HepG2 (cell line): Measurements from ENCODE around the gene MTF2. TPM values are rescaled to one million over a fixed set of nuclear protein-coding genes. Genes with fewer than 3 reads are reported as not detected.

ENCODE experiments used
- HNRNPK ChIP-seq: fragments of 200-400 bp; formaldehyde crosslinking; IDR thresholded peaks from 2 replicates; pipeline ENCODE4 v1.6.1; 2018; ENCODE audit warnings: low read length, low read depth, moderate library complexity, mild to moderate bottlenecking; ENCODE audit not compliant: poor library complexity, severe bottlenecking
- NCOR1 ChIP-seq: fragments of 200-600 bp; sonication (generic); IDR thresholded peaks from 2 replicates; pipeline ENCODE4 v1.7.0; 2017; ENCODE audit warnings: antibody characterized with exemption, low read length, borderline replicate concordance
- NR2F6 ChIP-seq, 2 experiments: IDR thresholded peaks; 2 replicates each; pipeline ENCODE4 v1.6.1; 2016; ENCODE audit warnings: antibody characterized with exemption in 1 of 2, mild to moderate bottlenecking in 1 of 2
- POLR2AphosphoS2 ChIP-seq: IDR thresholded peaks from 2 replicates; pipeline ENCODE4 v1.6.1; 2011; ENCODE audit warnings: low read depth, low read length, improper control_type of control experiment
- RARA ChIP-seq: IDR thresholded peaks from 2 replicates; pipeline ENCODE4 v1.6.1; 2016; ENCODE audit warnings: missing genetic modification reagents, missing compliant biosample characterization
- SAP130 ChIP-seq: IDR thresholded peaks from 2 replicates; pipeline ENCODE4 v1.6.1; 2016; ENCODE audit warnings: low read depth
- SMAD1 ChIP-seq: sonication (generic); formaldehyde crosslinking; IDR thresholded peaks from 2 replicates; pipeline ENCODE4 v1.4.0; 2020; ENCODE audit warnings: missing genetic modification reagents, low read depth, mild to moderate bottlenecking, borderline replicate concordance
- SOX5 ChIP-seq: IDR thresholded peaks from 2 replicates; pipeline ENCODE4 v1.6.1; 2016; ENCODE audit warnings: borderline replicate concordance
- SOX6 ChIP-seq, 2 experiments: fragments of 450-650 bp in 1 of 2; sonication (generic) in 1 of 2; formaldehyde crosslinking in 1 of 2; IDR thresholded peaks; 2 replicates each; pipeline versions ENCODE4 v1.4.0 to v1.6.1; 2017 to 2020; ENCODE audit warnings: antibody characterized with exemption in 1 of 2, mild to moderate bottlenecking in 1 of 2, missing genetic modification reagents in 1 of 2
- ZNF143 ChIP-seq: sonication (generic); formaldehyde crosslinking; IDR thresholded peaks from 2 replicates; pipeline ENCODE4 v1.4.0; 2020; ENCODE audit warnings: missing genetic modification reagents
- ZNF205 ChIP-seq: IDR thresholded peaks from 2 replicates; pipeline ENCODE4 v1.6.1; 2018; ENCODE audit warnings: missing biosample characterization, missing genetic modification reagents
- polyA plus RNA-seq, 8 experiments: library from polyadenylated mRNA; depleted of rRNA in 3 of 8; stranded (reverse) in 7 of 8; unstranded in 1 of 8; fragments of >200 nt; fragmentation: Illumina TruSeq in 4 of 8; extraction: Trizol in 4 of 8; gene quantifications; 2 replicates each; pipeline versions ENCODE4 v1.2.1 to v1.2.3, GENCODE V29; 2011 to 2016; ENCODE audit warnings: low read depth in 4 of 8, missing spikeins in 1 of 8, mixed read lengths in 1 of 8; ENCODE audit not compliant: insufficient read depth in 1 of 8
- total RNA-seq, 5 experiments: library from RNA; depleted of rRNA; stranded (reverse); fragments of >200 nt; fragmentation: Illumina TruSeq; extraction: Trizol; gene quantifications; 2 replicates each; pipeline ENCODE4 v1.2.3, GENCODE V29; 2016; ENCODE audit warnings: low read depth in 1 of 5
- TF ChIP-seq, protein P1 (sequence below): IDR thresholded peaks from 2 replicates; pipeline ENCODE4 v1.6.1; 2016; ENCODE audit warnings: missing compliant biosample characterization, missing genetic modification reagents, borderline replicate concordance
- TF ChIP-seq, protein P2 (sequence below): sonication (generic); formaldehyde crosslinking; IDR thresholded peaks from 2 replicates; pipeline ENCODE4 v1.4.0; 2020; ENCODE audit warnings: missing genetic modification reagents
- TF ChIP-seq, protein P3 (sequence below): IDR thresholded peaks from 2 replicates; pipeline ENCODE4 v1.6.1; 2016; ENCODE audit warnings: missing compliant biosample characterization, missing genetic modification reagents, borderline replicate concordance
- TF ChIP-seq, protein P4 (sequence below): sonication (generic); formaldehyde crosslinking; IDR thresholded peaks from 2 replicates; pipeline ENCODE4 v1.5.0; 2020; ENCODE audit warnings: mild to moderate bottlenecking, low read depth, missing genetic modification reagents, borderline replicate concordance
- TF ChIP-seq, protein P5 (sequence below): fragments of 450-650 bp; IDR thresholded peaks from 2 replicates; pipeline ENCODE4 v1.6.1; 2016
- TF ChIP-seq, protein P6 (sequence below): sonication (generic); formaldehyde crosslinking; IDR thresholded peaks from 2 replicates; pipeline ENCODE4 v1.5.0; 2020; ENCODE audit warnings: missing genetic modification reagents
- TF ChIP-seq, protein P7 (sequence below): IDR thresholded peaks from 2 replicates; pipeline ENCODE4 v1.4.0; 2020; ENCODE audit warnings: mild to moderate bottlenecking, missing genetic modification reagents

MTF2 gene
- total and polyA plus RNA-seq, 2 of the 13 experiments (the other 11 are each of a cell fraction or from before 2014, with no cell fraction given) = 48.7 to 53.9 TPM

DNA sequence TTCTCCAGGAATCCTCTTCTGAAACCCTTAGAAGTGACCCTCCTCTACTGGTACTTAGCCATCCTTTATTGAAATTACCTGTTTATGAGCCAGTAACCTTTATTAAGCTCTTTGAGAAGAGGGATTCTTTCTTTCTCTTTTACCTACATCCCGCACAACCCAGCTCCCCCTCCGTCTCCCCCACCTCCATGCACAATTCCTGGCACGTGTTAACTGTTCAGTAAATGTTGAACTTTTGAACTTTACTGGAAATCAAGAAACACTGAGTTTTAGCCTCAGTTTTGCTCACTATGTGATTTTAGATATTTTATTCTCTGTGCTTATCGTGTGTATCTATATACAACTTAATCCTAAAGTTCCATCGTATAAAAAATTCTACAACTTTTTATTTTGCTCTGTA is 99.3 kb downstream of the MTF2 start (continued):
- TF ChIP-seq, protein P1, sequence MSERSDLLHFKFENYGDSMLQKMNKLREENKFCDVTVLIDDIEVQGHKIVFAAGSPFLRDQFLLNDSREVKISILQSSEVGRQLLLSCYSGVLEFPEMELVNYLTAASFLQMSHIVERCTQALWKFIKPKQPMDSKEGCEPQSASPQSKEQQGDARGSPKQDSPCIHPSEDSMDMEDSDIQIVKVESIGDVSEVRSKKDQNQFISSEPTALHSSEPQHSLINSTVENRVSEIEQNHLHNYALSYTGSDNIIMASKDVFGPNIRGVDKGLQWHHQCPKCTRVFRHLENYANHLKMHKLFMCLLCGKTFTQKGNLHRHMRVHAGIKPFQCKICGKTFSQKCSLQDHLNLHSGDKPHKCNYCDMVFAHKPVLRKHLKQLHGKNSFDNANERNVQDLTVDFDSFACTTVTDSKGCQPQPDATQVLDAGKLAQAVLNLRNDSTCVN = no peak
- TF ChIP-seq, protein P2, sequence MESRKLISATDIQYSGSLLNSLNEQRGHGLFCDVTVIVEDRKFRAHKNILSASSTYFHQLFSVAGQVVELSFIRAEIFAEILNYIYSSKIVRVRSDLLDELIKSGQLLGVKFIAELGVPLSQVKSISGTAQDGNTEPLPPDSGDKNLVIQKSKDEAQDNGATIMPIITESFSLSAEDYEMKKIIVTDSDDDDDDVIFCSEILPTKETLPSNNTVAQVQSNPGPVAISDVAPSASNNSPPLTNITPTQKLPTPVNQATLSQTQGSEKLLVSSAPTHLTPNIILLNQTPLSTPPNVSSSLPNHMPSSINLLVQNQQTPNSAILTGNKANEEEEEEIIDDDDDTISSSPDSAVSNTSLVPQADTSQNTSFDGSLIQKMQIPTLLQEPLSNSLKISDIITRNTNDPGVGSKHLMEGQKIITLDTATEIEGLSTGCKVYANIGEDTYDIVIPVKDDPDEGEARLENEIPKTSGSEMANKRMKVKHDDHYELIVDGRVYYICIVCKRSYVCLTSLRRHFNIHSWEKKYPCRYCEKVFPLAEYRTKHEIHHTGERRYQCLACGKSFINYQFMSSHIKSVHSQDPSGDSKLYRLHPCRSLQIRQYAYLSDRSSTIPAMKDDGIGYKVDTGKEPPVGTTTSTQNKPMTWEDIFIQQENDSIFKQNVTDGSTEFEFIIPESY (CRISPR knock-in tag) = no peak
- TF ChIP-seq, protein P3, sequence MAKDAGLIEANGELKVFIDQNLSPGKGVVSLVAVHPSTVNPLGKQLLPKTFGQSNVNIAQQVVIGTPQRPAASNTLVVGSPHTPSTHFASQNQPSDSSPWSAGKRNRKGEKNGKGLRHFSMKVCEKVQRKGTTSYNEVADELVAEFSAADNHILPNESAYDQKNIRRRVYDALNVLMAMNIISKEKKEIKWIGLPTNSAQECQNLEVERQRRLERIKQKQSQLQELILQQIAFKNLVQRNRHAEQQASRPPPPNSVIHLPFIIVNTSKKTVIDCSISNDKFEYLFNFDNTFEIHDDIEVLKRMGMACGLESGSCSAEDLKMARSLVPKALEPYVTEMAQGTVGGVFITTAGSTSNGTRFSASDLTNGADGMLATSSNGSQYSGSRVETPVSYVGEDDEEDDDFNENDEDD (CRISPR knock-in tag) = no peak
- TF ChIP-seq RARA (CRISPR knock-in tag) = peak; percentile 93
- TF ChIP-seq SMAD1 (CRISPR knock-in tag) = no peak
- TF ChIP-seq, protein P4, sequence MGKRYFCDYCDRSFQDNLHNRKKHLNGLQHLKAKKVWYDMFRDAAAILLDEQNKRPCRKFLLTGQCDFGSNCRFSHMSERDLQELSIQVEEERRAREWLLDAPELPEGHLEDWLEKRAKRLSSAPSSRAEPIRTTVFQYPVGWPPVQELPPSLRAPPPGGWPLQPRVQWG (CRISPR knock-in tag) = no peak
- TF ChIP-seq, protein P5, sequence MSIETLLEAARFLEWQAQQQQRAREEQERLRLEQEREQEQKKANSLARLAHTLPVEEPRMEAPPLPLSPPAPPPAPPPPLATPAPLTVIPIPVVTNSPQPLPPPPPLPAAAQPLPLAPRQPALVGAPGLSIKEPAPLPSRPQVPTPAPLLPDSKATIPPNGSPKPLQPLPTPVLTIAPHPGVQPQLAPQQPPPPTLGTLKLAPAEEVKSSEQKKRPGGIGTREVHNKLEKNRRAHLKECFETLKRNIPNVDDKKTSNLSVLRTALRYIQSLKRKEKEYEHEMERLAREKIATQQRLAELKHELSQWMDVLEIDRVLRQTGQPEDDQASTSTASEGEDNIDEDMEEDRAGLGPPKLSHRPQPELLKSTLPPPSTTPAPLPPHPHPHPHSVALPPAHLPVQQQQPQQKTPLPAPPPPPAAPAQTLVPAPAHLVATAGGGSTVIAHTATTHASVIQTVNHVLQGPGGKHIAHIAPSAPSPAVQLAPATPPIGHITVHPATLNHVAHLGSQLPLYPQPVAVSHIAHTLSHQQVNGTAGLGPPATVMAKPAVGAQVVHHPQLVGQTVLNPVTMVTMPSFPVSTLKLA = 0 out of 2 replicates have a peak, but pooled peaks have one; percentile 12
- no peak for TF ChIP-seq HNRNPK
- TF ChIP-seq SAP130 (CRISPR knock-in tag) = peak; percentile 72
- TF ChIP-seq, protein P6, sequence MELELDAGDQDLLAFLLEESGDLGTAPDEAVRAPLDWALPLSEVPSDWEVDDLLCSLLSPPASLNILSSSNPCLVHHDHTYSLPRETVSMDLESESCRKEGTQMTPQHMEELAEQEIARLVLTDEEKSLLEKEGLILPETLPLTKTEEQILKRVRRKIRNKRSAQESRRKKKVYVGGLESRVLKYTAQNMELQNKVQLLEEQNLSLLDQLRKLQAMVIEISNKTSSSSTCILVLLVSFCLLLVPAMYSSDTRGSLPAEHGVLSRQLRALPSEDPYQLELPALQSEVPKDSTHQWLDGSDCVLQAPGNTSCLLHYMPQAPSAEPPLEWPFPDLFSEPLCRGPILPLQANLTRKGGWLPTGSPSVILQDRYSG (CRISPR knock-in tag) = no peak
- TF ChIP-seq POLR2AphosphoS2 = no peak
- no peak for TF ChIP-seq SOX6 (IDR thresholded peaks at IDR 0.05)
- TF ChIP-seq SOX6 (CRISPR knock-in tag; IDR thresholded peaks at IDR 0.05) = peak; percentile 42; the same call in 1 of the 2 replicates
- TF ChIP-seq ZNF143 (CRISPR knock-in tag) = no peak
- TF ChIP-seq, protein P7, sequence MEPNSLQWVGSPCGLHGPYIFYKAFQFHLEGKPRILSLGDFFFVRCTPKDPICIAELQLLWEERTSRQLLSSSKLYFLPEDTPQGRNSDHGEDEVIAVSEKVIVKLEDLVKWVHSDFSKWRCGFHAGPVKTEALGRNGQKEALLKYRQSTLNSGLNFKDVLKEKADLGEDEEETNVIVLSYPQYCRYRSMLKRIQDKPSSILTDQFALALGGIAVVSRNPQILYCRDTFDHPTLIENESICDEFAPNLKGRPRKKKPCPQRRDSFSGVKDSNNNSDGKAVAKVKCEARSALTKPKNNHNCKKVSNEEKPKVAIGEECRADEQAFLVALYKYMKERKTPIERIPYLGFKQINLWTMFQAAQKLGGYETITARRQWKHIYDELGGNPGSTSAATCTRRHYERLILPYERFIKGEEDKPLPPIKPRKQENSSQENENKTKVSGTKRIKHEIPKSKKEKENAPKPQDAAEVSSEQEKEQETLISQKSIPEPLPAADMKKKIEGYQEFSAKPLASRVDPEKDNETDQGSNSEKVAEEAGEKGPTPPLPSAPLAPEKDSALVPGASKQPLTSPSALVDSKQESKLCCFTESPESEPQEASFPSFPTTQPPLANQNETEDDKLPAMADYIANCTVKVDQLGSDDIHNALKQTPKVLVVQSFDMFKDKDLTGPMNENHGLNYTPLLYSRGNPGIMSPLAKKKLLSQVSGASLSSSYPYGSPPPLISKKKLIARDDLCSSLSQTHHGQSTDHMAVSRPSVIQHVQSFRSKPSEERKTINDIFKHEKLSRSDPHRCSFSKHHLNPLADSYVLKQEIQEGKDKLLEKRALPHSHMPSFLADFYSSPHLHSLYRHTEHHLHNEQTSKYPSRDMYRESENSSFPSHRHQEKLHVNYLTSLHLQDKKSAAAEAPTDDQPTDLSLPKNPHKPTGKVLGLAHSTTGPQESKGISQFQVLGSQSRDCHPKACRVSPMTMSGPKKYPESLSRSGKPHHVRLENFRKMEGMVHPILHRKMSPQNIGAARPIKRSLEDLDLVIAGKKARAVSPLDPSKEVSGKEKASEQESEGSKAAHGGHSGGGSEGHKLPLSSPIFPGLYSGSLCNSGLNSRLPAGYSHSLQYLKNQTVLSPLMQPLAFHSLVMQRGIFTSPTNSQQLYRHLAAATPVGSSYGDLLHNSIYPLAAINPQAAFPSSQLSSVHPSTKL (CRISPR knock-in tag) = peak; percentile 58; the same call in 1 of the 2 replicates
- TF ChIP-seq NCOR1 = peak; percentile 56; the same call in 1 of the 2 replicates
- no peak for TF ChIP-seq ZNF205 (CRISPR knock-in tag)
- TF ChIP-seq NR2F6 (IDR thresholded peaks at IDR 0.05) = peak; percentile 45; the same call in 1 of the 2 replicates
- 0 out of 2 replicates have a peak, but pooled peaks have one; percentile 24 for TF ChIP-seq NR2F6 (CRISPR knock-in tag; IDR thresholded peaks at IDR 0.05)
- TF ChIP-seq SOX5 (CRISPR knock-in tag) = peak; percentile 39; the same call in 1 of the 2 replicates
